GM23248 (cell line): ENCODE measurements around the gene ATP8B3. TPM values are rescaled to one million over a fixed set of nuclear protein-coding genes. Genes with fewer than 3 reads are reported as not detected.

Experiments
- DNase-seq: peaks from one replicate; pipeline ENCODE4 v3.0.0-alpha.2; 2015
- H2AFZ ChIP-seq: fragments of 200-600 bp; sonication (generic); 2 replicates; pipeline ENCODE4 v1.6.1; 2016; ENCODE audit warnings: antibody characterized with exemption
- H3F3A ChIP-seq: fragments of 200-600 bp; sonication (generic); 2 replicates; pipeline ENCODE4 v1.6.1; 2016; ENCODE audit warnings: mild to moderate bottlenecking, antibody characterized with exemption, mixed run types; ENCODE audit not compliant: insufficient read depth
- H3K27ac ChIP-seq: fragments of 200-600 bp; sonication (generic); 2 replicates; pipeline ENCODE4 v1.5.1; 2016; ENCODE audit warnings: mild to moderate bottlenecking
- H3K27me3 ChIP-seq: fragments of 200-600 bp; sonication (generic); replicated peaks from 2 replicates; pipeline ENCODE4 v1.6.1; 2016; ENCODE audit warnings: mild to moderate bottlenecking; ENCODE audit not compliant: insufficient read depth
- H3K36me3 ChIP-seq: fragments of 200-600 bp; sonication (generic); 2 replicates; pipeline ENCODE4 v1.6.1; 2016; ENCODE audit warnings: low read depth, mild to moderate bottlenecking
- H3K4me1 ChIP-seq: fragments of 200-600 bp; sonication (generic); 2 replicates; pipeline ENCODE4 v1.6.1; 2016; ENCODE audit warnings: mild to moderate bottlenecking; ENCODE audit not compliant: insufficient read depth
- H3K4me2 ChIP-seq: fragments of 200-600 bp; sonication (generic); one replicate; pipeline ENCODE4 v1.6.1; 2016; ENCODE audit warnings: mild to moderate bottlenecking; ENCODE audit not compliant: unreplicated experiment
- H3K4me3 ChIP-seq: fragments of 200-600 bp; sonication (generic); 2 replicates; pipeline ENCODE4 v1.5.1; 2016; ENCODE audit warnings: mild to moderate bottlenecking
- H3K79me2 ChIP-seq: fragments of 200-600 bp; sonication (generic); 2 replicates; pipeline ENCODE4 v1.6.1; 2016; ENCODE audit warnings: mild to moderate bottlenecking; ENCODE audit not compliant: insufficient read depth
- H3K9ac ChIP-seq: fragments of 200-600 bp; sonication (generic); 2 replicates; pipeline ENCODE4 v1.6.1; 2016; ENCODE audit warnings: mild to moderate bottlenecking
- H3K9me2 ChIP-seq: fragments of 200-600 bp; sonication (generic); 2 replicates; pipeline ENCODE4 v1.6.1; 2016; ENCODE audit warnings: mixed run types, mild to moderate bottlenecking, moderate library complexity; ENCODE audit not compliant: insufficient read depth
- H3K9me3 ChIP-seq: fragments of 200-600 bp; sonication (generic); one replicate; pipeline ENCODE4 v1.6.1; 2017; ENCODE audit warnings: low read depth
- H4K20me1 ChIP-seq: fragments of 200-600 bp; sonication (generic); 2 replicates; pipeline ENCODE4 v1.6.0; 2016; ENCODE audit not compliant: insufficient read depth
- EZH2 ChIP-seq: fragments of 200-600 bp; sonication (generic); IDR thresholded peaks from 2 replicates; pipeline ENCODE4 v1.6.1; 2018; ENCODE audit warnings: antibody characterized with exemption, mild to moderate bottlenecking; ENCODE audit not compliant: insufficient read depth, poor library complexity, severe bottlenecking
- EZH2phosphoT487 ChIP-seq: fragments of 200-600 bp; sonication (generic); IDR thresholded peaks from 2 replicates; pipeline ENCODE4 v1.6.1; 2018; ENCODE audit warnings: antibody characterized with exemption, moderate library complexity, mild to moderate bottlenecking, low read depth; ENCODE audit not compliant: insufficient read depth
- WGBS, 2 experiments: methylation state at CpG; one replicate each; pipeline ENCODE4 v1.1.6; 2015 to 2017; ENCODE audit warnings: low lambda C conversion rate in 2 of 2, low coverage in 1 of 2; ENCODE audit errors: missing lambda C conversion rate in 2 of 2; 5-methylcytosine and 5-hydroxymethylcytosine counted together
- in situ Hi-C: fragments of 300-500 bp; cut with MboI; formaldehyde crosslinking; loops from 2 replicates; pipeline ENCODE4 v1.15.0; 2020
- polyA plus RNA-seq: library from polyadenylated mRNA; unstranded; fragments of >200 nt; fragmentation: Nextera tagmentation; extraction: Ambion mirVana; gene quantifications from 2 replicates; pipeline ENCODE4 v1.2.1, GENCODE V29; 2016
- total RNA-seq: library from RNA; depleted of rRNA; stranded (reverse); fragments of >200 nt; shearing (Covaris generic); gene quantifications from 2 replicates; pipeline ENCODE4 v1.2.3, GENCODE V29; 2014

ATP8B3 gene
- total and polyA plus RNA-seq, 2 experiments from 2014 or later = 0.32 to 1.8 TPM

- no peak for TF ChIP-seq EZH2phosphoT487
- TF ChIP-seq EZH2 = no peak
- H3K36me3 ChIP-seq = no peaks in the 10 kb centered on the region
- H3K79me2 ChIP-seq = no peaks in the 10 kb centered on the region
- no peaks in the 10 kb centered on the region for H4K20me1 ChIP-seq
- peak overlapping the region; percentile 47 for H3K4me2 ChIP-seq
- H3K27me3 ChIP-seq = no peaks in the 10 kb centered on the region
- no peaks in the 10 kb centered on the region for H3K9me3 ChIP-seq
- H3F3A ChIP-seq = no peaks in the 10 kb centered on the region
- WGBS, 2 experiments = 15 to 17% methylated on average over 10 to 13 of the region's 13 CpGs
- no peak overlapping the region for H3K27ac ChIP-seq
- in situ Hi-C loops = no loop called here
- peak overlapping the region; percentile 50 for H2AFZ ChIP-seq
- H3K4me1 ChIP-seq = peaks cover 3% of the 10 kb centered on the region; the same call in 1 of the 2 replicates
- peak overlapping the region; percentile 77 for H3K4me3 ChIP-seq
- H3K9ac ChIP-seq = peak overlapping the region; percentile 25
- peak; percentile 86 for DNase-seq
- no peaks in the 10 kb centered on the region for H3K9me2 ChIP-seq
Observed at GRCh38 chr19:1811472-1811894, 593 bp downstream of the ATP8B3 start.

- Histone ChIP-seq H3K27ac (no peak overlapping the region), H4K20me1 (no peaks in the 10 kb centered on the region), H3K4me1 (peaks cover 3% of the 10 kb centered on the region; the same call in 1 of the 2 replicates), H3K27me3 (no peaks in the 10 kb centered on the region), H3K4me3 (no peak overlapping the region), H2AFZ (no peak overlapping the region), H3K9me3 (no peaks in the 10 kb centered on the region), H3K4me2 (no peak overlapping the region), H3K79me2 (no peaks in the 10 kb centered on the region), H3K9me2 (no peaks in the 10 kb centered on the region), H3K36me3 (no peaks in the 10 kb centered on the region), H3K9ac (no peak overlapping the region), H3F3A (no peaks in the 10 kb centered on the region)
- in situ Hi-C loops = no loop called here
- TF ChIP-seq EZH2 = no peak
- no peak for TF ChIP-seq EZH2phosphoT487
- 81 to 91% methylated on average over 18 to 19 of the region's 19 CpGs for WGBS, 2 experiments
- no peak for DNase-seq
Observed at GRCh38 chr19:1810439-1811160, 1.5 kb downstream of the ATP8B3 start.

GRCh38 chr19:1809678-1810077 is 2.4 kb downstream of the ATP8B3 start:
- H3K36me3 ChIP-seq = no peaks in the 10 kb centered on the region
- in situ Hi-C loops = no loop called here

GRCh38 chr19:1808395-1808731 is 3.7 kb downstream of the ATP8B3 start:
- Histone ChIP-seq H3K36me3 (no peaks in the 10 kb centered on the region), H3K9ac (no peak overlapping the region), H3K9me2 (no peaks in the 10 kb centered on the region), H3K27me3 (no peaks in the 10 kb centered on the region), H3K4me3 (no peak overlapping the region), H3F3A (no peaks in the 10 kb centered on the region), H3K4me2 (no peak overlapping the region), H4K20me1 (no peaks in the 10 kb centered on the region), H3K9me3 (no peaks in the 10 kb centered on the region), H2AFZ (no peak overlapping the region), H3K27ac (no peak overlapping the region), H3K4me1 (peaks cover 3% of the 10 kb centered on the region; the same call in 1 of the 2 replicates), H3K79me2 (no peaks in the 10 kb centered on the region)
- no peak for DNase-seq
- in situ Hi-C loops = no loop called here
- 94% methylated on average over 2 of the region's 2 CpGs for WGBS, 2 experiments
- TF ChIP-seq EZH2 = no peak
- TF ChIP-seq EZH2phosphoT487 = no peak

More at GRCh38 chr19:1809678-1810077, 2.4 kb downstream of the ATP8B3 start:
- Histone ChIP-seq H3K4me3 (no peak overlapping the region), H3F3A (no peaks in the 10 kb centered on the region), H3K9ac (no peak overlapping the region), H4K20me1 (no peaks in the 10 kb centered on the region), H3K4me1 (peaks cover 3% of the 10 kb centered on the region; the same call in 1 of the 2 replicates), H3K4me2 (no peak overlapping the region), H3K9me2 (no peaks in the 10 kb centered on the region), H2AFZ (no peak overlapping the region), H3K9me3 (no peaks in the 10 kb centered on the region), H3K27me3 (no peaks in the 10 kb centered on the region), H3K79me2 (no peaks in the 10 kb centered on the region), H3K27ac (no peak overlapping the region)
- no peak for TF ChIP-seq EZH2
- TF ChIP-seq EZH2phosphoT487 = no peak
- 73 to 80% methylated on average over 18 of the region's 18 CpGs for WGBS, 2 experiments
- no peak for DNase-seq
